Endothelial cell of umbilical vein (primary cell): ENCODE measurements around the gene TMEM151B. TPM values are rescaled to one million over a fixed set of nuclear protein-coding genes. Genes with fewer than 3 reads are reported as not detected.
"Not testable (repeated sequence)": the region's sequence is repeated elsewhere in the genome, so short reads cannot be mapped to it uniquely, and the experiment has no call there.

Experiments used
- BruUV-seq: library from RNA; stranded (reverse); fragments of 400-500 nt; replicated peaks from 2 replicates; lab custom pipeline; 2021; lab: Mats Ljungman, UMichigan
- CTCF ChIA-PET: fragments of 300-600, 350-600 bp; sonication (Branson Sonifier 250); formaldehyde crosslinking; loops from one replicate; lab custom pipeline; 2021; ENCODE audit warnings: antibody characterized with exemption, inconsistent platforms; lab: Charles Lee
- POLR2A ChIA-PET: fragments of 300-600, 350-600 bp; sonication (Branson Sonifier 250); formaldehyde crosslinking; loops from one replicate; lab custom pipeline; 2021; ENCODE audit warnings: antibody characterized with exemption, inconsistent platforms; lab: Charles Lee
- DNase-seq: peaks from one replicate; pipeline ENCODE4 v3.0.0-alpha.2; 2011; ENCODE audit warnings: low read depth, low spot score
- FAIRE-seq: peaks from 2 replicates; lab custom pipeline; 2011; peaks lifted over from hg19 to GRCh38; lab: Jason Lieb, UNC
- H2AFZ ChIP-seq: 2 replicates; pipeline ENCODE4 v1.6.0; 2012; ENCODE audit warnings: low read depth, low read length, control low read depth, inconsistent platforms
- H3K27ac ChIP-seq: 2 replicates; pipeline ENCODE4 v1.5.1; 2011; ENCODE audit warnings: low read depth, mild to moderate bottlenecking, control low read depth, low read length, moderate library complexity; ENCODE audit not compliant: insufficient read depth
- H3K27me3 ChIP-seq, 2 experiments: 2 replicates each; pipeline versions ENCODE4 v1.6.0 to v1.6.1; 2011; ENCODE audit warnings: low read length in 2 of 2, mixed read lengths in 1 of 2; ENCODE audit not compliant: control insufficient read depth in 2 of 2, insufficient read depth in 2 of 2
- H3K36me3 ChIP-seq, 2 experiments: 2 replicates in 1 of 2; 3 replicates in 1 of 2; pipeline ENCODE4 v1.5.1; 2011; ENCODE audit warnings: low read length in 2 of 2, mild to moderate bottlenecking in 1 of 2, moderate library complexity in 1 of 2; ENCODE audit not compliant: control insufficient read depth in 2 of 2, insufficient read depth in 2 of 2; ENCODE audit errors: extremely low read depth in 1 of 2
- H3K4me1 ChIP-seq: 3 replicates; pipeline ENCODE4 v1.5.1; 2011; ENCODE audit warnings: mild to moderate bottlenecking, low read length; ENCODE audit not compliant: control insufficient read depth, insufficient read depth; ENCODE audit errors: extremely low read depth
- H3K4me2 ChIP-seq: 2 replicates; pipeline ENCODE4 v1.6.1; 2011; ENCODE audit warnings: low read length, control low read depth, mixed read lengths; ENCODE audit not compliant: insufficient read depth
- H3K4me3 ChIP-seq, 3 experiments: fragments of 200-600 bp in 1 of 3; sonication (generic), shearing (Covaris generic) in 1 of 3; replicated peaks in 1 of 3; 2 replicates each; pipeline ENCODE4 v1.5.1; 2011 to 2016; ENCODE audit warnings: control low read depth in 3 of 3, low read length in 3 of 3, mild to moderate bottlenecking in 2 of 3, inconsistent platforms in 1 of 3, low read depth in 1 of 3, moderate library complexity in 1 of 3; ENCODE audit not compliant: insufficient read depth in 1 of 3
- H3K79me2 ChIP-seq: 2 replicates; pipeline ENCODE4 v1.6.0; 2012; ENCODE audit warnings: low read length, inconsistent platforms; ENCODE audit not compliant: control insufficient read depth, insufficient read depth
- H3K9ac ChIP-seq: replicated peaks from 2 replicates; pipeline ENCODE3; 2011; ENCODE audit warnings: low read length, control low read depth; ENCODE audit not compliant: insufficient read depth; ENCODE audit errors: extremely low read depth
- H3K9me1 ChIP-seq: replicated peaks from 3 replicates; pipeline ENCODE4 v1.6.0; 2011; ENCODE audit warnings: mild to moderate bottlenecking, low read length; ENCODE audit not compliant: control insufficient read depth, insufficient read depth; ENCODE audit errors: extremely low read depth
- H3K9me3 ChIP-seq: replicated peaks from 2 replicates; pipeline ENCODE4 v1.5.1; 2012; ENCODE audit warnings: low read length, inconsistent platforms; ENCODE audit not compliant: control insufficient read depth, insufficient read depth
- H4K20me1 ChIP-seq: replicated peaks from 2 replicates; pipeline ENCODE3; 2011; ENCODE audit warnings: mild to moderate bottlenecking, low read length; ENCODE audit not compliant: control insufficient read depth, insufficient read depth; ENCODE audit errors: extremely low read depth
- EZH2 ChIP-seq: IDR thresholded peaks from 2 replicates; pipeline ENCODE4 v1.6.1; 2012; ENCODE audit warnings: borderline replicate concordance, low read depth, mild to moderate bottlenecking, moderate library complexity, low read length, inconsistent platforms; ENCODE audit not compliant: severe bottlenecking
- FOS ChIP-seq: IDR thresholded peaks from 2 replicates; pipeline ENCODE4 v1.6.1; 2011; ENCODE audit warnings: mild to moderate bottlenecking, low read length, moderate library complexity, borderline replicate concordance; ENCODE audit not compliant: insufficient read depth
- GATA2 ChIP-seq: IDR thresholded peaks from 2 replicates; pipeline ENCODE4 v1.7.0; 2011; ENCODE audit warnings: low read depth, mild to moderate bottlenecking, moderate library complexity, mixed read lengths, low read length; ENCODE audit not compliant: insufficient read length, insufficient read depth
- JUN ChIP-seq: IDR thresholded peaks from 2 replicates; pipeline ENCODE4 v1.6.1; 2011; ENCODE audit warnings: borderline replicate concordance, low read depth; ENCODE audit not compliant: insufficient read length, insufficient read depth
- MYC ChIP-seq: IDR thresholded peaks from one replicate; pipeline ENCODE4 v1.6.1; 2011; ENCODE audit warnings: mild to moderate bottlenecking, low read depth, low read length
- POLR2A ChIP-seq: IDR thresholded peaks from 2 replicates; pipeline ENCODE4 v1.6.1; 2012; ENCODE audit warnings: low read depth, mild to moderate bottlenecking, control low read depth, low read length
- POLR2AphosphoS5 ChIP-seq: IDR thresholded peaks from 2 replicates; pipeline ENCODE4 v1.6.1; 2012; ENCODE audit warnings: low read depth, mild to moderate bottlenecking, control low read depth, low read length, moderate library complexity; ENCODE audit not compliant: insufficient read depth
- dilution Hi-C: fragments of 300-500 bp; cut with MboI; formaldehyde crosslinking; loops from one replicate; pipeline ENCODE4 v1.15.0; 2019; ENCODE audit warnings: low sequenced_read_pairs; ENCODE audit not compliant: extremely low pct_ligation_motif_present
- intact Hi-C: fragments of 100-400 bp; cut with micrococcal nuclease; formaldehyde crosslinking; loops from one replicate; pipeline ENCODE4 v1.10.0; 2022
- polyA plus RNA-seq, 4 experiments: library from polyadenylated mRNA; depleted of rRNA in 3 of 4; stranded (reverse) in 3 of 4; unstranded in 1 of 4; fragments of >200 nt; gene quantifications; 2 replicates each; pipeline versions ENCODE4 v1.2.1 to v1.2.3, GENCODE V29; 2011 to 2012; ENCODE audit warnings: missing spikeins in 1 of 4
- total RNA-seq: library from RNA; stranded (reverse); gene quantifications from 2 replicates; pipeline ENCODE4 v1.2.3, GENCODE V29; 2021
- TF ChIP-seq, protein P1 (sequence below): IDR thresholded peaks from 2 replicates; pipeline ENCODE4 v1.6.1; 2011; ENCODE audit not compliant: insufficient read depth, insufficient read length
- TF ChIP-seq, protein P2 (sequence below), 2 donors: IDR thresholded peaks; 1 replicate in 1 of 2; 2 replicates in 1 of 2; pipeline ENCODE4 v1.5.1; 2011; ENCODE audit warnings: low read length in 2 of 2, mild to moderate bottlenecking in 2 of 2, moderate library complexity in 2 of 2, control low read depth in 1 of 2, inconsistent platforms in 1 of 2, low read depth in 1 of 2; ENCODE audit not compliant: insufficient read depth in 1 of 2; ENCODE audit errors: extremely low read depth in 1 of 2

Gene TMEM151B
- total and polyA plus RNA-seq, 2 donors (not counting 3 experiments of a cell fraction or from before 2014, with no cell fraction given), result 0.03 to 0.07 TPM

DNA sequence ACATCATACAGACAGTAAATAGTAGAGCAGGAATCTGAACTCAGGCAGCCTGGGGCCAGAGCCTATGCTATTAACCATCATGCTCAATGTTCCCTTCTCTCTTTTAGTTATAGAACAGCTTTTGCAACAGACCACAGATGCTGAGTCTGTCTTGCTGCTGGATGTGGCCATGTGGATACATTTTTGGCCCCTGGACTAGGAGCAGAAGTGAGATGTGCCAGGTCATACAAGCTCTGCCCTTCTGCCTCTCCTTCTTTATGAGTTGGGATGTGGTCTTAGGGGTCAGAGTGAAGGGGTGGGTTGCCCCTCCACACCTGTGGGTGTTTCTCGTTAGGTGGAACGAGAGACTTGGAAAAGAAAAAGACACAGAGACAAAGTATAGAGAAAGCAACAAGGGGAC, 57.5 kb downstream of the TMEM151B start:
- H3K4me2 ChIP-seq, result no peak overlapping the region
- H3K4me1 ChIP-seq, result no peaks in the 10 kb centered on the region
- H3K4me3 ChIP-seq, result no peak overlapping the region
- no peak overlapping the region for H3K27ac ChIP-seq
- H3K9me3 ChIP-seq, result no peaks in the 10 kb centered on the region
- intact Hi-C loops (no loop called here), dilution Hi-C loops (no loop called here)
- ChIA-PET POLR2A (no interaction called here), CTCF (no interaction called here)
- H3K9ac ChIP-seq, result no peak overlapping the region
- peaks cover 26 to 35% of the 10 kb centered on the region in 2 experiments for H3K27me3 ChIP-seq
- H3K79me2 ChIP-seq, result no peaks in the 10 kb centered on the region
- H2AFZ ChIP-seq, result no peak overlapping the region
- FAIRE-seq (no peak), DNase-seq (no peak)
- TF ChIP-seq POLR2A, result no peak
- TF ChIP-seq FOS, result no peak
- TF ChIP-seq, protein P1, sequence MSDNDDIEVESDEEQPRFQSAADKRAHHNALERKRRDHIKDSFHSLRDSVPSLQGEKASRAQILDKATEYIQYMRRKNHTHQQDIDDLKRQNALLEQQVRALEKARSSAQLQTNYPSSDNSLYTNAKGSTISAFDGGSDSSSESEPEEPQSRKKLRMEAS, result no peak
- no peak for TF ChIP-seq EZH2
- TF ChIP-seq, protein P2, sequence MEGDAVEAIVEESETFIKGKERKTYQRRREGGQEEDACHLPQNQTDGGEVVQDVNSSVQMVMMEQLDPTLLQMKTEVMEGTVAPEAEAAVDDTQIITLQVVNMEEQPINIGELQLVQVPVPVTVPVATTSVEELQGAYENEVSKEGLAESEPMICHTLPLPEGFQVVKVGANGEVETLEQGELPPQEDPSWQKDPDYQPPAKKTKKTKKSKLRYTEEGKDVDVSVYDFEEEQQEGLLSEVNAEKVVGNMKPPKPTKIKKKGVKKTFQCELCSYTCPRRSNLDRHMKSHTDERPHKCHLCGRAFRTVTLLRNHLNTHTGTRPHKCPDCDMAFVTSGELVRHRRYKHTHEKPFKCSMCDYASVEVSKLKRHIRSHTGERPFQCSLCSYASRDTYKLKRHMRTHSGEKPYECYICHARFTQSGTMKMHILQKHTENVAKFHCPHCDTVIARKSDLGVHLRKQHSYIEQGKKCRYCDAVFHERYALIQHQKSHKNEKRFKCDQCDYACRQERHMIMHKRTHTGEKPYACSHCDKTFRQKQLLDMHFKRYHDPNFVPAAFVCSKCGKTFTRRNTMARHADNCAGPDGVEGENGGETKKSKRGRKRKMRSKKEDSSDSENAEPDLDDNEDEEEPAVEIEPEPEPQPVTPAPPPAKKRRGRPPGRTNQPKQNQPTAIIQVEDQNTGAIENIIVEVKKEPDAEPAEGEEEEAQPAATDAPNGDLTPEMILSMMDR (IDR thresholded peaks at IDR 0.05; ENCODE audit: extremely low read depth in 1 of 2, insufficient read depth in 1 of 2, low read depth in 1 of 2, low read length in 2 of 2), result no peak
- no peak for TF ChIP-seq MYC
- no peak for TF ChIP-seq JUN
- no peak for TF ChIP-seq POLR2AphosphoS5
- no peak for TF ChIP-seq GATA2
- BruUV-seq, result no TSS peak
- H3K36me3 ChIP-seq, result no peaks in the 10 kb centered on the region
- H4K20me1 ChIP-seq, result no peaks in the 10 kb centered on the region
- H3K9me1 ChIP-seq, result no peaks in the 10 kb centered on the region

DNA sequence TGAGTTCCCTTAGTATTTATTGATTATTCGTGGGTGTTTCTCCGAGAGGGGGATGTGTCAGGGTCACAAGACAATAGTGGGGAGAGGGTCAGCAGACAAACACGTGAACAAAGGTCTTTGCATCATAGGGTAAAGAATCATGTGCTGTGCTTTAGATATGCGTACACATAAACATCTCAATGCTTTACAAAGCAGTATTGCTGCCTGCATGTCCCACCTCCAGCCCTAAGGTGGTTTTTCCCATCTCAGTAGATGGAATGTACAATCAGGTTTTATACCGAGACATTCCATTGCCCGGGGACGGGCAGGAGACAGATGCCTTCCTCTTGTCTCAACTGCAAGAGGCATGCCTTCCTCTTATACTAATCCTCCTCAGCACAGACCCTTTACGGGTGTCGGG, 58.0 kb downstream of the TMEM151B start:
- BruUV-seq, H3K4me3 ChIP-seq, FAIRE-seq, H3K79me2 ChIP-seq, H3K9ac ChIP-seq, H3K4me2 ChIP-seq, CTCF ChIA-PET, dilution Hi-C loops, H3K27ac ChIP-seq, H2AFZ ChIP-seq, H3K4me1 ChIP-seq, DNase-seq, H4K20me1 ChIP-seq, intact Hi-C loops, H3K36me3 ChIP-seq, H3K9me1 ChIP-seq, H3K9me3 ChIP-seq, POLR2A ChIA-PET: not testable (repeated sequence)
- peaks cover 26 to 35% of the 10 kb centered on the region in 2 experiments for H3K27me3 ChIP-seq
